ENCODE measurements around the gene SNRNP27.
"Not testable (repeated sequence)": the region's sequence is repeated elsewhere in the genome, so short reads cannot be mapped to it uniquely, and the experiment has no call there.

Gene SNRNP27, protein sequence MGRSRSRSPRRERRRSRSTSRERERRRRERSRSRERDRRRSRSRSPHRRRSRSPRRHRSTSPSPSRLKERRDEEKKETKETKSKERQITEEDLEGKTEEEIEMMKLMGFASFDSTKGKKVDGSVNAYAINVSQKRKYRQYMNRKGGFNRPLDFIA

GRCh38 chr2:69893684-69894551, at the start of gene SNRNP27:
SNRNP27 (plus strand) TSS chr2:69893956; CDS start chr2:69893985, 29 bp downstream.
- peak; percentile 73 to 75 for DNase-seq

DNA sequence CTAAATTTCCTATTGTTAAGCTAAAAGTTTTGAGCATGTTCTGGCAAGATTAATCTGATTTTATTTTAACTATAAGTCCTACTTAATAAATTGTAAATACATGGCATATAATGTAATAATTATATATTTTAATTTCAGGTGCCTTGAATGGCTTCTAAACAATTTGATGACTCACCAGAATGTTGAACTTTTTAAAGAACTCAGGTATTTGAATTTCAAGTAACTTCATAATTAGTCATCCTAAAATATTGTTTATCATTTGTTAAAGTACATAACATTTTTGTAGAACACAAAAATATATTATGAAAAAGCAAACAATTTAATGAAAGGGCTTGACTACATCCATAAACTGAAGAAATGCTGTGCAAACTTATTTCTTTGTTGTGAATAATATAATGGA, 49.8 kb upstream of the SNRNP27 start:
- DNase-seq: no peak

GRCh38 chr2:69844560-69844959, 49.2 kb upstream of the SNRNP27 start:
- no peak for DNase-seq

DNA sequence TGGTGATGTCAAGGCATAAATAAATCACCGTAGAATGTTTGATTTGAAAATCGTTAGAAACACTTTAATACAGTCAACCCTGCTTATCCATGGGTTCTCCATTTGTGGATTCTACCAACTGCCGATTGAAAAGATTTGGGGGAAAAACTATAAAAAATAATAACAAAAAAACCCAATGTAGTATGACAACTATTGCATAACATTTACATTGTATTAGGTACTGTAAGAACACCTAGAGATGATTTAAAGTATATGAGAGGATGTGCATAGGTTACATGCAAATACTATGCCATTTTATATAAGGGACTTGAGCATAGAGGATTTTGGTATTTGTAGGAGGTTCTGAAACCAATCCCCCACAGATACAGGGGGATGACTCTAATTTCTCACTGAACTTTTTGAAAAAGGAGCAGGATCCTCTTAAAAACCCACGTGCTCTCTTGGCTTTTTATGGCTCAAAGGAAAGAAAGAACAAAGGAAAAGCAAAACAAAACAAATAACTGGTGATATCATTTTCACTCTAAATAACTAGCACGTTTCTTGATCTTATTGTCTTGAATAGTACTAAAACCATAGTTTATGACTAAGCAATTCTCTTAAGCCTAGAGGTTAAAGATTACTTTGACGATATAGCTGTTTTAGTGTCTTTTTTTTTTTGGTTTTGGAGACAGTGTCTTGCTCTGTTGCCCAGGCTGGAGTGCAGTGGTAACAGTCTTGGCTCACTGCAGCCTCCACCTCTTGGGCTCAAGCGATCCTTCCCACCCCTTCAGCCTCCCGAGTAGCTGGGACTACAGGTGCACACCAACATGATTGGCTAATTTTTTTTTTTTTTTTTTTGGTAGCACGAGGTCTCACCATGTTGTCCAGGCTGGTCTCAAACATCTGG, 47.3 kb upstream of the SNRNP27 start:
- DNase-seq: no peak

- no peak for DNase-seq
These were observed 46.5 kb upstream of the SNRNP27 start for GRCh38 chr2:69847068-69847828.

GRCh38 chr2:69848186-69848790, 45.5 kb upstream of the SNRNP27 start:
- DNase-seq: no peak

- DNase-seq: no peak
These were observed 35.5 kb upstream of the SNRNP27 start for GRCh38 chr2:69858261-69858660.

DNA sequence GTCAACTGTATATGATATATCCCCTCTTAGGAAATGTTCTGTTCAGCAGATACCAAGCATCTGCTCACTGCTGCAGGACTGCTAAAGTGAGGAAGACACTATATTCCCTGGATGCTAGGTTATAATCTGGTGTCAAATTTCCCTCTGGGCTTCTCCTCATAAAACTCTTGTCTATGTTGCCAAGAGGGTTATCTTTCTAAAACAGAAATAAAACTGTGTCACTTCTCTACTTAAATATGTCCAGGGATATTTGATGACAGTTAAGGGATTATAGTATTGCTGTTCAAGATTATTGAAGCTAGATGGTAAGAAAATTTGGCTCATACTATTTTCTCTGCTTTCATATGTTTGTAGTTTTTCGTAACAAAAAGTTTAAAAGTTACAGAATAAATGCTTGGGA, 30.5 kb upstream of the SNRNP27 start:
- DNase-seq: no peak

DNA sequence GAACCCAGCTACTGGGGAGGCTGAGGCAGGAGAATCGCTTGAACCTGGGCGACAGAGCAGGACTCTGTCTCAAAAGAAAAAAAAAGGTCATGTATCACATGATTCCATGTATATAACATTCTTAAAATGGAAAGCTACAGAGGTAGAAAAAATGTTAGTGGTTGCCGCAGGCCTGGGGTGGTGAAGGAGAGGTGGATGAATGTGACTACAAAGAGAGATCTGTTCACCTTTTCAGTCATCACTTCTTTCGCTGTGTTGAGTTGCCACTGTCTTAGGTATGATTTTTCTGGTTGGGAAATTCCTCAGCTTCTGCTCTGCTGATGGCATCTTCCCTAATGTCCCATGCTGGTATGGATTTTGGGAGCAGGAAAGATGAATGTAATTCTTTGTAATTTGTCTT, 5.3 kb upstream of the SNRNP27 start:
- no peak for DNase-seq

DNA sequence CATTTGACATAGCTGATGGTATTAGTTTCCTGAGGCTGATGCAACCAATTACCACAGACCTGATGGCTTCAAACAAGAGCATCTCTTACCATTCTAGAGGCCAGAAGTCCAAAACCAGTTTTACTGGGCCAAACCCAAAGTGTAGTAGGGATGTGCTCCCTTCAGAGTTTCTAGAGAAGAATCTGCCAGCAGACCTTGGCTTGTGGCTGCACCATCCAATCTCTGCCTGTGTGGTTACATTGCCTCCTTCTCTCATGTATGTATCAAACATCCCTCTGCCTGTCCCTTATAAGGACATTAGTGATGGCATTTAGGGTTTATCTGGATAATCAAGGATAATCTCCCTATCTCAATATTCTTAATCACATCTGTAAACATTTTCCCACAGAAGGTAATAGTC, 4.5 kb upstream of the SNRNP27 start:
- DNase-seq: no peak

DNA sequence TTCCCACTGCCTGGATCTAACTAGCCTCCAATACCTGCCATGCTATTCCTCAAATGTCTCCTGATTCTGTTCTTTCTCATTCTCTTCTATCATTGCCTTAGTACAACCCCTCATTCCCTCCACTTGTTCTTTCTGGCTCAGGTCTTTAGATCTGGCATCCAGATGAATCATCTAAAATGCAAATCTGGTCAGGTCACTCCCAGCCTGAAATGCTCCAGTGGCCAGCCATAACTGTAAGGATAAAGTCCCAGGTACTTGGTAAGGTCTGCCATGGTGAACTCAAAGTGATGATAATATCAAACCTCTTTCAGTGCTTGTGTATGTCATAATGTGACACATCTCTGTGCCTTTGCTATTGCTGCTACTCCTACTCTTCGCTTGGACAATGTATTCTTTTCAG, 2.9 kb upstream of the SNRNP27 start:
- no peak for DNase-seq

- not testable (repeated sequence) for DNase-seq
These were observed 825 bp upstream of the SNRNP27 start for GRCh38 chr2:69892838-69893424.

DNA sequence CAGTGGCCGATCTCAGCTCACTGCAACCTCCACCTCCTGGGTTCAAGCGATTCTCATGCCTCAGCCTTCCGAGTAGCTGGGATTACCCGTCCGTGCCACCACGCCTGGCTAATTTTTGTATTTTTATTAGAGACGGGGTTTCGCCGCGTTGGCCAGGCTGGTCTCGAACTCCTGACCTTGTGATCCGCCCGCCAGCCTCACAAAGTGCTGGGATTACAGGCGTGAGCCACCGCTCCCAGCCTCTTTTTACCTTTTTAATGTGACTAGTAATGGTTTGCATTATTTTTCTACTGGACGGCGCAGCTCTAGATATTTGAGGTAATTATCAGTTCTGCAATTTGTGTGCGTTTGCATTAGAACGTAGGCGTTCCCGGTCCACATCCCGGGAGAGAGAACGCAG, 981 bp downstream of the SNRNP27 start:
- not testable (repeated sequence) for DNase-seq

- no peak for DNase-seq
These were observed 8.6 kb downstream of the SNRNP27 start for GRCh38 chr2:69902213-69902922.

DNA sequence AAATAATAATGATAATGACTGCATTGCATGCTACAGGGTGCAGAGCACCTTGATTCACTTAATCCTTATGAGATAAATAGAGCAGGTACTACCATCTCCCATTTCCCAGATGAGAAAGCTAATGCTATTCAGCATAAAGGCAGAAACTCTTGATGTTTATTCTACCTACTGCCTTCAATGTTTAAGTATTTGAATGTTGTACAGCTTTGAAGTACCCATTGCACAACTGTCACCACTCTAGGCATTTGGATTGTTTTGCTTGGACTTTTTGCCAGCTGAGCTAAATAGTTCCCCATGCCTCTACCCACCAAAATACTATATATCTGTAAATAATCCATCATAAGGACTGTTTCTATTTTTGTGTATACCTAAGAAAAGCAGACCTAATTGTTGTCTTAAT, 13.5 kb downstream of the SNRNP27 start:
- DNase-seq: no peak

DNA sequence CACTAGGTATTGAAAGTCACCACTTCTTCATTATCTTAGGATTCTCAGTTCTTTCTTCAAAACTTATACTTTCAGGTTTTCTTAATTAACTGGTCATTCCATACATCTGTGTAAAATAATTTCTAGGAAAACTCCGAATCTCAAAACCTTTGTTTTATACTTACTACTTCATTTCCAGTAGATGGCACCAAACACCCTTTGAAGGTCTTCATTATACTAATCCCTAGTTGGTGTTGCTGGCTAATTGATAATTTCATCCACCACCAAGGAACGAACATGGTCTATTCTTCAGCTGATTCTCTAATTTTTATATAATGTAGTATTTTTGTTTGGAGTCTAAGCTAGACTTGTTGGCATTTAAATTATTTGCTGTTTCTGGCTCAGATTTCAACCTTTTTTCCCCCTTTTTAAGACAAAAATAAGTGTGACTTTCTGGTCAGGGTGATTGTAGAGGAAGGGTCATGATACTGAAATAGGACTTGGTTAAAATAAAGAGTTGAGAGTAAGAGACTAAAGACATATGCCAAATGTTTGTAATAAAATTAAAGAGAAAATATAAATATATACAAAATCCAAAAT, 18.3 kb downstream of the SNRNP27 start:
- no peak for DNase-seq

- peak in 1 of 2 experiments; percentile 100 for DNase-seq
These were observed 20.6 kb downstream of the SNRNP27 start for GRCh38 chr2:69914164-69914949.

DNA sequence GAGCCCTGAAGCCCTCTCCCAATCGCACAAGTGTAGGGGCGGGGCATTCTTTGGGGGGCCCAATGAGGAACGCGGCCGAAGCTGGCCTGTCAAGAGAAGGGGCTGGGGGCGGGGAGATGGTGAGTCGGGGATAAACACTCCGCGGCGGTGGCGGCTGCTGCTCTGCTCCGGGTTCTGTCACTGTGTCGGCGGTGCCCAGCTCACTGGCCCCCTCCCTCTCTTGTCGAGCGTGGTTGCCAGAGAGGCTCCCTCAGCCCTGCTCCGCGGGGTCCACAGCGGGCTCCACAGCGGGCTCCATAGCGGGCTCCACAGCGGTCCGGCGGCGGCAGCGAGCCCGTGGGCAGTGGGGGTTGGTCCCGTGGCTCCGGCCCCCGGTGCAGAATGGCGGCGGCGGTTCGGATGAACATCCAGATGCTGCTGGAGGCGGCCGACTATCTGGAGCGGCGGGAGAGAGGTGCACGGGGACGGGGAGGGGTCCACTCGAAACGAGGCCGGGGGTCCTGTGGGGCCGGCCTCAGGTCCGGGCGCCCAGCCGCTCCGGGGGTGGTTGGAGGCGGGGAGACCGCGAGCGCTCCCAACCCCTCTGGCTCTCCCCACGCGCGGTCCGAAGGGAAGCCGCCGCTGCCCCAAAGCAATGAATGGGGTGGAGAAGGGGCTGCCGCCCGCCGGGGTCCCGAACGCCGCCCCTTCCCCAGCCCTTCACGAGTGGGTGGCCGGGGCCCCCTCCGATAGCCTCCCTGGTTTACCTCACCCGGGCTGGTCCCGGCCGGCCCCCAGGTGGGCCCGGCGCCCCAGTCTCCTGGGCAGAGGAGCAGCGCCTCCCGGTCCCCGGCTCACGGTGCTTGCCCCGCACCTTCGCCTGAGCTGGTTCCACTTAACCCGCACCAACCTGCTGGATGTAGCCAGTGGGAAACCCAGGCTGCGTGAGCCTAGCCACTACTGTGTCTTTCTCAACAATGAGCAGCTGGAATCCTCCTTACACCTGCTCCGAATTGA, 21.5 kb downstream of the SNRNP27 start, which contains the start of gene MXD1:
Gene MXD1 (plus strand): TSS at position 160 of the 996 bp plus-strand sequence. CDS start 222 bp downstream, at position 382.
- peak in 1 of 2 experiments; percentile 98 for DNase-seq
